HAP-1 (cell line): ENCODE results near the gene BTBD2.
A peak's percentile ranks its signal among the peaks of the same experiment; 100 is the strongest.

Source experiments
- DNase-seq, 2 experiments: peaks; one replicate each; pipeline ENCODE4 v3.0.0-alpha.2; 2016 to 2020; ENCODE audit warnings: low spot score in 2 of 2
- H3K27me3 ChIP-seq: fragments of 250-450 bp; sonication (Bioruptor Pico); 2 replicates; pipeline ENCODE4 v1.5.1; 2020; ENCODE audit warnings: low read depth, mild to moderate bottlenecking, moderate library complexity
- H3K36me3 ChIP-seq: fragments of 250-450 bp; sonication (Bioruptor Pico); replicated peaks from 2 replicates; pipeline ENCODE4 v1.5.1; 2020; ENCODE audit warnings: mild to moderate bottlenecking
- H3K4me1 ChIP-seq: fragments of 250-450 bp; sonication (Bioruptor Pico); 2 replicates; pipeline ENCODE4 v1.5.1; 2020; ENCODE audit warnings: mild to moderate bottlenecking
- H3K4me3 ChIP-seq: fragments of 250-450 bp; sonication (Bioruptor Pico); 2 replicates; pipeline ENCODE4 v1.5.1; 2020; ENCODE audit warnings: mild to moderate bottlenecking, moderate library complexity
- H3K9me3 ChIP-seq: fragments of 250-450 bp; sonication (Bioruptor Pico); 2 replicates; pipeline ENCODE4 v1.5.1; 2020; ENCODE audit warnings: mild to moderate bottlenecking, moderate library complexity
- in situ Hi-C: fragments of 300-500 bp; cut with MboI; formaldehyde crosslinking; loops from 3 replicates; pipeline ENCODE4 v1.14.3; 2020; ENCODE audit warnings: low sequenced_read_pairs, inconsistent platforms, mixed read lengths

Gene BTBD2

DNA sequence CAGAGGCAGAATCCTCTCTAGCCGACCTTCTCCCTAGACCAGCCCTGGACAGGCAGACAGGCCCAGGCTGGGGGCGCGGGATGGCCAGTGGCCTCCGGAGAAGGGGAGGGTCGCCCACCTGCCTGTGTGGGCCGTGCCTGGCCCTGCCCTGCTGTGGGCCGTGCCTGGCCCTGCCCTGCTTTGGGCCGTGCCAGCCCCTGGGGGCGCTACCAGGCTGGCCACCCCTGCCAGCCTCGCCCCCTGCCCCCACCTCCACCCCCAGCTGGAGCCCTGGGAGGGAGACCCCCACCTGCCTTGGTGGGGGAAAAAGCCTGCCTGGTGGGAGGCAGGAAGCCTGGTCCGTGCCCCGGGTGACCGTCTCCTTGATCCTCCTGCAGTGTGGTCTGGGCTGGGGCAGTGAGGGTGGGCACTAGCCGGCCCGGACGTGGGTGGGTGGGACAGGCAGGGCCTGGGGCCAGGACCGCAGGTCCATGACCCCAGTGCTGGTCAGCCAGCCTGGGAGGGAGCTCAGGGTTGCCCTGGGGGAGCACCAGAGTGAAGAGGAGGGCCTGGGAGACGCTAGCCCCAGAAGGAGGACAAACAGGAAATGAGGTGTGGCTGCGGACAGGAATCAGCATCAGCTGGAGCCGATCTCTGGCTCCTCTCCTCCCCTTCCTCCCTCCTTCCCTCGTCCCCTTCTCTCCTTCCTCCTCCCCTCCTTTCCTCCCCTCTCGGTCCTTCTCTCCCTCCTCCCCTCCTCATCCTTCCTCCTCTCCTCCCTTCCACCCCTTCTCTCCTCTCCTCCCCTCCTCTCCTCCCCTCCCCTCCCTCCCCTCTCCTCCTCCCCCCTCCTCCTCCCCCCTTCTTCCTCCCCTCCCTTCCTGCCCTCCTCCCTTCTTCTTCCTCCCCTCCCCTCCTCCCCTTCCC, 40.7 kb upstream of the BTBD2 start:
- Histone ChIP-seq H3K27me3 (no peaks in the 10 kb centered on the region), H3K36me3 (no peaks in the 10 kb centered on the region), H3K4me1 (peaks cover 17% of the 10 kb centered on the region), H3K4me3 (no peak overlapping the region), H3K9me3 (no peaks in the 10 kb centered on the region)
- in situ Hi-C loops: no loop called here
- no peak for DNase-seq

DNA sequence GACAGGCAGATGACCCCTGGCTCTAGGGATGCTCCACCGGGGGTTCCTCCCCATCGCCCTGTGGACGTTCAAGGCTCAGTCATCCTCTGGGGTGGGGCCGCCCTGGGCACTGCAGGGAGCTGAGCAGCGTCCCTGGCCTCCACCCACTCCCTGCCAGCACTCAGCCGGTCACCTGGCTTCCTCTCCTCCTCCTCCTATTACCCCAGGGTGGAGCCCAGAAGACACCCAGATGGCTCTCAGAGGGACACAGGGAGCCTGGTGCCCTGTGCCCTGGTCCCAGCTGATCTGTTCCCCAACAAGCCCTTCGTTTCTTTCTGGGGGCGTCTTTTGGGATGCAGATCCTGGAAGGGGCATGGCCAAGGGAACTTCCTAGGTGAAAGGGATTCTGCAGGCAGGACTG, 39.2 kb upstream of the BTBD2 start:
- no peak for DNase-seq
- Histone ChIP-seq H3K4me3 (no peak overlapping the region), H3K27me3 (no peaks in the 10 kb centered on the region), H3K36me3 (no peaks in the 10 kb centered on the region), H3K4me1 (peaks cover 6% of the 10 kb centered on the region), H3K9me3 (no peaks in the 10 kb centered on the region)
- in situ Hi-C loops: no loop called here

DNA sequence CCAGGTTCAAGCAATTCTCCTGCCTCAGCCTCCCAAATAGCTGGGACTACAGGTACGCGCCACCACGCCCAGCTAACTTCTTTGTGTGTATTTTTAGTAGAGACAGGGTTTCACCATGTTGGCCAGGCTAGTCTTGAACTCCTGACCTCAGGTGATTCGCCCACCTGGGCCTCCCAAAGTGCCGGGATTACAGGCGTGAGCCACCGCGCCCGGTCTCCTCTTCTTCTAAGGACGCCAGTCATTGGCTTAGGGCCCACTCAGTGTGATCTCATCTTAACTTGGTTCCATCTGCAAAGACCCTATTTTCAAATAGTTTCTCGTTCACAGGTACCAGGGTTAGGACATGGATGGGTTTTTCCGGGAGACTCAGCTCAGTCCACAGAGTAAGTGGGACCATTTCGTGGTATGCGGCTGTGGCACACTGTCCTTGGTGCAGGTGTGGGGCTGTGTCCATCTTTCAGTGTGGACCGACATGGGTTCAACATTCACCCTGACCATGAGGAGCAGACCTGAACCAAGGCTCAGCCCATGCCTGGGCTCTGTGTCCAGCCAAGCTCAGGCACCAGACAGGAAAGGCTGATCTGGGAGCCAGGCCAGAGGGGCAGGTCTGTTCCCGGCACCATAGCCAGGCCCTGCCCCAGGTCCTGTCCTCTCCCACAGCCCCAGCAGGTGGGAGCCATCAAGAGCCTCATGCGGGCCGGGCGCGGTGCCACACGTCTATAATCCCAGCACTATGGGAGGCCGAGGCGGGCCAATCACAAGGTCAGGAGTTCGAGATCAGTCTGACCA, 38.3 kb upstream of the BTBD2 start:
- in situ Hi-C loops: no loop called here
- no peak overlapping the region for H3K4me3 ChIP-seq
- H3K36me3 ChIP-seq: peaks cover 8% of the 10 kb centered on the region; the same call in 1 of the 2 replicates
- H3K4me1 ChIP-seq: peaks cover 6% of the 10 kb centered on the region; the same call in 1 of the 2 replicates
- DNase-seq: no peak
- H3K9me3 ChIP-seq: no peaks in the 10 kb centered on the region
- H3K27me3 ChIP-seq: no peaks in the 10 kb centered on the region

GRCh38 chr19:2051773-2052704, 36.5 kb upstream of the BTBD2 start:
- H3K27me3 ChIP-seq: no peaks in the 10 kb centered on the region
- peak overlapping the region; percentile 27 for H3K4me3 ChIP-seq
- DNase-seq: no peak
- H3K36me3 ChIP-seq: peaks cover 13% of the 10 kb centered on the region; the same call in 1 of the 2 replicates
- in situ Hi-C loops: no loop called here
- no peaks in the 10 kb centered on the region for H3K9me3 ChIP-seq
- H3K4me1 ChIP-seq: peaks cover 6% of the 10 kb centered on the region; the same call in 1 of the 2 replicates

DNA sequence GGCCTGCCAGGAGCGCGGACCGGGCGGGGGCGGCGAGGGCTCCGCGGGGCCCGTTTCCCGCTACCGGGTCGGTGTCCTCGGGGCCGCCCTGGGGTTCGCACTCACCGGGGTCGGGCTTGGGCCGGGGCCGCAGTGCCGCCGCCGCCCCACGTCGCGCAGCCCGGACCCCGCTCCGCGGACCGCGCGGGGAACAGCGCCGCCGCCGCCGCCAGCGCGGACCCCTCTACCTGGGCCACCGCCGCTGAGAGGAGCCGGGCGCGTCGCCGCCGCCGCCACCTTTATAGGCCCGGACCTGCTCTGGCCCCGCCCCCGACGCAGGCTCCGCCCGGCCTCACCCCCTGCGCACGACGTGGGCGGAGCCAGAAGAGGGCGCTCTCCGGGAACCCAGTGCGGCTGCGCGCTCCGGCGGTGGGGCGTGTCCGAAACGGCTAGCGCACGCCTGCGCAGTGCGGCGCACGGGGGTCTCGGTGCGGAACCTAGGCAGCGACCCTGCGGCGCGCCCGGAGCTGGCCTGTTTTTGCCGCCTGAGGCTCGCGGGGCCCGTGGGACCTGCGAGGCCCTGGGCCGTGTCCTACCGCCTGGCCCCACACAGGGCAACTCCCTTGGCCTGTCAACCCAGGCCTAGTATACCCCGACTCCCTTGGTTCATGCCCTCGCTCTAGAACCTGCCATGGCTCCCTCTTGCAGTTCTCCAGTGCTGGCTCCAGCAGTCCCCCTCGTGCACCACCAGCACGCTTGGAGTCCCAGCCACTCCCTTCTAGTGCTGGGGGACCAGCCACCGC, 35.7 kb upstream of the BTBD2 start, which contains the start of gene MKNK2:
MKNK2 (minus strand) TSS at position 254 of the 782 bp plus-strand sequence. CDS start 393 bp downstream, outside the sequence.
- in situ Hi-C loops: no loop called here
- no peaks in the 10 kb centered on the region for H3K27me3 ChIP-seq
- H3K36me3 ChIP-seq: peaks cover 18% of the 10 kb centered on the region
- peak; percentile 73 to 95 for DNase-seq
- peaks cover 6% of the 10 kb centered on the region; the same call in 1 of the 2 replicates for H3K4me1 ChIP-seq
- peak within 1 kb of the TSS; percentile 74 for H3K4me3 ChIP-seq
- no peaks in the 10 kb centered on the region for H3K9me3 ChIP-seq

DNA sequence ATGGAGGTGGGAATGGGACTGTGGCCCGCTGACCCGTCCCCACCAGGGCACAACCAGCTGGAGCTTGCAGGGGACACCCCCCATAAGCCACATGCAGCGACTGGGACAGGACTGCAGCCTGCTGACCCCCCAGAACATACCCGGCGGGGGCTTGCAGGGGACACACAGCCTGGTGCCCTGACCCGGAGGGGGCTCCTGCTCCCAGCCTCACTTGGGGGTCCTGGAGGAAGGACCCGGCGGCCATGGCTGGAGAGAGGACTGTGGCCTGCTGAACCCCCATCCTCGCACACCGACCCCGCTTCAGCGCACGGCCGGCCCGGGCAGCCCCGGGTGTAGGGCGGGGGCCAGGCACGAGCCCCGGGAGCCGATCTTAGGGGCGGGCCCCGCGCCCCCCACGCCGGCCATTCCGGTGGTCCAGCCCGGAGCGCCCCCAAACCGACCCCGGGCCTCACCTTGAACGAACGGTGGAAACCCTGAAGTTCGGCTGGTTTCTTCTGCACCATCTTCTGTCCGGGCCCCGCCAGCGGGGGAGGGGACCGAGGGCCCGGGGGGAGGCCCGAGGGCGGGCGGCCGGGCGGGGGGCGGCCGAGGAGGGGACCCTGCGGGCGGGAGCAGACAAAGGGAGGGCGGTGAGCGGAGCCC, 35.0 kb upstream of the BTBD2 start:
- peaks cover 23% of the 10 kb centered on the region for H3K36me3 ChIP-seq
- no peaks in the 10 kb centered on the region for H3K9me3 ChIP-seq
- H3K4me3 ChIP-seq: peak overlapping the region; percentile 74
- no peak for DNase-seq
- in situ Hi-C loops: no loop called here
- H3K4me1 ChIP-seq: peaks cover 6% of the 10 kb centered on the region; the same call in 1 of the 2 replicates
- no peaks in the 10 kb centered on the region for H3K27me3 ChIP-seq

DNA sequence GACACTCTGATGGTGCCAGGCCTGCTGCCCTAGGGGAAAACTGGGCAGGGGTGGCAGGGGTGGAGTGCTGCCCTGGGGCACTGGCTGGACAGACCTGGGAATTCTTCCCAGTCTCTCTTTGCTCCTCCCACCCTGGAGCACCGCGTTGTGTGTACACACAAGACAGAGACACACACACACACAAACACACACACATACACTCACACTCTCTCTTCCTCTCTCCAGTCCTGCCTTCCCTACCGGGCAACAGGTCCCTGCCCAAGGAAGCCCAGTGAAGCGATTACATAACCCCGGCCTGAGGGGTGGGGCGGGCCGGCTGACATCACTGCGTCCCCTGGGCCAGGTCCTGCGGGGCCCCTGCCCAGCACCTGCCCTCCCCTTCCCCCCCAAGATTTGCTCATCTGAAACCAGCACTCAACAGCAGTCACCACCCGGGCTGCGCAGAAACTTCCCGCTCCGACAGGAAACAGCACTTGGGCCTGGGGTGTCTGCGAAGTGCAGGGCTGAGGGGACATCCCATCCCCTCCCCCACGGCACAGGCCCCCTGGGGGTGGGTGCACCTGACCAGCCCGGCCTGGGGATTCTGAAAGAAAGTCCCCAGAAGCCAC, 34.3 kb upstream of the BTBD2 start:
- DNase-seq: peak in 1 of 2 experiments; percentile 67
- Histone ChIP-seq H3K4me1 (peaks cover 6% of the 10 kb centered on the region; the same call in 1 of the 2 replicates), H3K27me3 (no peaks in the 10 kb centered on the region), H3K9me3 (no peaks in the 10 kb centered on the region), H3K36me3 (peaks cover 23% of the 10 kb centered on the region), H3K4me3 (peak overlapping the region; percentile 74)
- in situ Hi-C loops: no loop called here

DNA sequence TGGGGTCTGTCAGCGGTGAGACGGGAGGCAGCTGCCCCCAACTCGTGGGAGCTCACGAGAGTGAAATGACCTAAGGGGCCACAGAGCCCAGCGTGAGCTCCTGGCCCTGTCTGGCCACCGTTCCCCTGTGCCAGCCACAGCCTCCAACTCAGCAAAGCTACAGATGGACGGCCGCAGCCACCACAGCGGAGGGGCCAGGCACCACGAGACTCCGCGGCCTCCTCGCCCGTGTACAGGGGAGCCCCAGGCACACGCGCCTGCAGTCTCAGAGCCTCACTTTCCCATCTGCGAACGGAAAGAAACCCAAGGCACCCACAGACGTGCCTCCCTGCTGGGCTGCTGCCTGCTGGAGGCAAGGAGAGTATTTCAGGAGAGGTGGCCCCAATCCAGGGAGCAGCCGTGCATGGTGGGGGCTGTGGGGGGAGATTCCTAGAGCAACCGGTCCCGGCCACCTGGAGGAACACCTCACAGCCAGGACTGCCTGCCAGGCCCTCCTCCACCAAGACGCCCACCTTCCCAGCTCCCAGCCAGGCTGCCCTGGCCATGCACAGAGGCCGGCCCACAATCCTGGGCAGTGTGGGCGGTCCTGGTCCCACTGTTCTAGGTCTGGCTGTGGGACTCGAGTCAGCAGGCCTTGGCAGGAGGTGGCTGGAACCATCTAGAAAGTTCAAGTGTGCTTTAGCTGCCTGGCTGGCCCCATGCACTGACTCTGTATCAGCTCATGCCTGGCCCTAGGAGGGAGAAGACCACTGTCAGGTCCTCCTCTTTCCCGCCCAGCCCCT, 33.6 kb upstream of the BTBD2 start:
- Histone ChIP-seq H3K4me1 (peaks cover 6% of the 10 kb centered on the region; the same call in 1 of the 2 replicates), H3K27me3 (no peaks in the 10 kb centered on the region), H3K36me3 (peaks cover 23% of the 10 kb centered on the region), H3K4me3 (peak overlapping the region; percentile 74), H3K9me3 (no peaks in the 10 kb centered on the region)
- in situ Hi-C loops: no loop called here
- no peak for DNase-seq

- Histone ChIP-seq H3K4me1 (peaks cover 6% of the 10 kb centered on the region; the same call in 1 of the 2 replicates), H3K27me3 (no peaks in the 10 kb centered on the region), H3K36me3 (peaks cover 26% of the 10 kb centered on the region), H3K9me3 (no peaks in the 10 kb centered on the region), H3K4me3 (no peak overlapping the region)
- no peak for DNase-seq
- in situ Hi-C loops: no loop called here
Measured at GRCh38 chr19:2048104-2048958, 32.8 kb upstream of the BTBD2 start.

DNA sequence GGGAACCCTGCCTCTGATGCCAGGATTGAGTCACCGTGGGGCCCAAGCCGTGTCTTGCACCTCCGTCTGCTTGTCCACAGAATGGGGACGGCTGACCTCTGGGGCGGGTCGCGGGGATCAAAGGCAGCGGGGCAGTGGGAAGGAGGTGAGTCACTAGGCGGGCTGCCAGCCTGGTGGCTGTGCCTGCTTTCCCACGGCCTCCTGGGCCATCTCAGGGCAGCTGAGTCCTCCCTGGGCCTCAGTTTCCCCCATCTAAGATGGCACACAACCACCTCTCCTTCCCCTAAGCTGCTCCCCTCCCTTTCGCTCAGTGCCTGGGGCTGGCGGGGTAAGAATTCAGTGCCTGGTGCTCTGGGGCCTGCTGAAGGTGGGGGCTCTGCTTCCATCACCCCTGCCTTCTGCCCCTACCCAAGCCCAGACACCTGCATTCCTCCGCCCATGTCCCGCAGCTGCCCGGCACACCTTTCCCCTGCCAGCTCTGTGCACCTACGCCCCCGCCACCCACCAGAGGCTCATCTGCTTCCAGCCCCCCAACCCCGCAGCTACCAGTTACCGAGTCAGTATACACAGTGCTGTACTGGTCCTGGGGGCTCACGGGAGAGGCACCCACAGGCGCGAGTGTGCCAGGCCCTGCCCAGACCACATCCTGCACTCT, 32.1 kb upstream of the BTBD2 start:
- Histone ChIP-seq H3K4me3 (no peak overlapping the region), H3K27me3 (no peaks in the 10 kb centered on the region), H3K36me3 (peaks cover 32% of the 10 kb centered on the region), H3K9me3 (no peaks in the 10 kb centered on the region), H3K4me1 (peaks cover 9% of the 10 kb centered on the region)
- DNase-seq: no peak
- in situ Hi-C loops: no loop called here
